ENCODE data around the gene GNGT1. TPM values are rescaled to one million over a fixed set of nuclear protein-coding genes. Genes with fewer than 3 reads are reported as not detected.

Gene GNGT1
- total RNA-seq, 1 experiment from 2014 or later, result not detected

- peak; percentile 27 for DNase-seq (ENCODE audit: low read depth)
Observed at GRCh38 chr7:93938293-93938692, 31.9 kb downstream of the GNGT1 start.

- peak; percentile 93 for DNase-seq (ENCODE audit: low read depth)
Observed at GRCh38 chr7:93941945-93942344, 35.6 kb downstream of the GNGT1 start.

- DNase-seq (ENCODE audit: low read depth), result no peak
Observed at GRCh38 chr7:93943816-93944540, 37.6 kb downstream of the GNGT1 start.

GRCh38 chr7:93944673-93945072 is 38.3 kb downstream of the GNGT1 start:
- no peak for DNase-seq (ENCODE audit: low read depth)

GRCh38 chr7:93945083-93945482 is 38.7 kb downstream of the GNGT1 start:
- DNase-seq (ENCODE audit: low read depth), result no peak

GRCh38 chr7:93945756-93946535 is 39.6 kb downstream of the GNGT1 start:
- no peak for DNase-seq (ENCODE audit: low read depth)

GRCh38 chr7:93948106-93948505 is 41.7 kb downstream of the GNGT1 start:
- DNase-seq (ENCODE audit: low read depth), result no peak

- no peak for DNase-seq (ENCODE audit: low read depth)
Observed at GRCh38 chr7:93948873-93949272, 42.5 kb downstream of the GNGT1 start.

GRCh38 chr7:93949423-93949822 is 43.1 kb downstream of the GNGT1 start:
- peak; percentile 77 for DNase-seq (ENCODE audit: low read depth)

GRCh38 chr7:93955304-93955703 is 48.9 kb downstream of the GNGT1 start:
- no peak for DNase-seq (ENCODE audit: low read depth)

- DNase-seq (ENCODE audit: low read depth), result no peak
Observed at GRCh38 chr7:93957767-93958166, 51.4 kb downstream of the GNGT1 start.

- DNase-seq (ENCODE audit: low read depth), result peak; percentile 61
Observed at GRCh38 chr7:93958216-93958615, 51.8 kb downstream of the GNGT1 start.

GRCh38 chr7:93958651-93959050 is 52.3 kb downstream of the GNGT1 start:
- no peak for DNase-seq (ENCODE audit: low read depth)

Other genes with a start within 250 kb of the GNGT1 start
- gene TFPI2, start 15.8 kb upstream of the GNGT1 start, total RNA-seq (2014; rRNA removed), result 208 and 253 TPM in 2 replicates
- 90.1 and 92.7 TPM in 2 replicates for gene GNG11, start 15.2 kb downstream of the GNGT1 start, total RNA-seq (2014; rRNA removed)
- 42.6 and 44.3 TPM in 2 replicates for gene BET1, start 97.8 kb downstream of the GNGT1 start, total RNA-seq (2014; rRNA removed)

All from LHCN-M2 (cell line).